Measurements from ENCODE around the gene ALK. TPM values are rescaled to one million over a fixed set of nuclear protein-coding genes. Genes with fewer than 3 reads are reported as not detected.
A peak's percentile ranks its signal among the peaks of the same experiment; 100 is the strongest.

The ALK gene
- total RNA-seq, 1 donor from 2014 or later = not detected

DNA sequence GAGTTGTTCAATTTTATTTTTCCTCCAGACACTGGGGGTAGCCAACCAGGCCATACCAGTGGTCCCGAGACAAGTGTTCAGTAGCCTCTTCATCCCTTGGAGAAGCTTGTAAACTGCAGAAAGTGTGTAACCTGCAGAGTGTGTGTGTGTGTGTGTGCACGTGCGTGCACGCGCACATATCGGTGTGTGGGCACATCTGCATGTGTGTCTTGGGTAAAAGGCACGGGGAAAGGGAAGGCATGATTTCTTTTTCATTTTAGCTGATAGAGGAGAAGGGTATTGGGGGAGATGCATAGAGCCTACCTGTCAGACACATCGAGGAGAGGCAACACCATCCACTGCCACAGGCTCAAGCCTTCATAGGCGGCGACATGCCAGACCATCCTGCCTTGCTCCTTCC is 624.8 kb downstream of the ALK start:
- Mint-ChIP-seq H3K9me3 (ENCODE audit: low read depth) (no peaks in the 10 kb centered on the region), H3K36me3 (ENCODE audit: insufficient read depth) (no peaks in the 10 kb centered on the region), H3K27me3 (peaks cover 29% of the 10 kb centered on the region), H3K4me1 (ENCODE audit: low read depth) (no peaks in the 10 kb centered on the region), H3K4me3 (ENCODE audit: low read depth) (no peak overlapping the region), H3K27ac (no peak overlapping the region)
- DNase-seq (ENCODE audit: low spot score, unreplicated experiment) = no peak
- TF ChIP-seq, protein P1, sequence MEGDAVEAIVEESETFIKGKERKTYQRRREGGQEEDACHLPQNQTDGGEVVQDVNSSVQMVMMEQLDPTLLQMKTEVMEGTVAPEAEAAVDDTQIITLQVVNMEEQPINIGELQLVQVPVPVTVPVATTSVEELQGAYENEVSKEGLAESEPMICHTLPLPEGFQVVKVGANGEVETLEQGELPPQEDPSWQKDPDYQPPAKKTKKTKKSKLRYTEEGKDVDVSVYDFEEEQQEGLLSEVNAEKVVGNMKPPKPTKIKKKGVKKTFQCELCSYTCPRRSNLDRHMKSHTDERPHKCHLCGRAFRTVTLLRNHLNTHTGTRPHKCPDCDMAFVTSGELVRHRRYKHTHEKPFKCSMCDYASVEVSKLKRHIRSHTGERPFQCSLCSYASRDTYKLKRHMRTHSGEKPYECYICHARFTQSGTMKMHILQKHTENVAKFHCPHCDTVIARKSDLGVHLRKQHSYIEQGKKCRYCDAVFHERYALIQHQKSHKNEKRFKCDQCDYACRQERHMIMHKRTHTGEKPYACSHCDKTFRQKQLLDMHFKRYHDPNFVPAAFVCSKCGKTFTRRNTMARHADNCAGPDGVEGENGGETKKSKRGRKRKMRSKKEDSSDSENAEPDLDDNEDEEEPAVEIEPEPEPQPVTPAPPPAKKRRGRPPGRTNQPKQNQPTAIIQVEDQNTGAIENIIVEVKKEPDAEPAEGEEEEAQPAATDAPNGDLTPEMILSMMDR (IDR thresholded peaks at IDR 0.05; ENCODE audit: unreplicated experiment) = no peak

DNA sequence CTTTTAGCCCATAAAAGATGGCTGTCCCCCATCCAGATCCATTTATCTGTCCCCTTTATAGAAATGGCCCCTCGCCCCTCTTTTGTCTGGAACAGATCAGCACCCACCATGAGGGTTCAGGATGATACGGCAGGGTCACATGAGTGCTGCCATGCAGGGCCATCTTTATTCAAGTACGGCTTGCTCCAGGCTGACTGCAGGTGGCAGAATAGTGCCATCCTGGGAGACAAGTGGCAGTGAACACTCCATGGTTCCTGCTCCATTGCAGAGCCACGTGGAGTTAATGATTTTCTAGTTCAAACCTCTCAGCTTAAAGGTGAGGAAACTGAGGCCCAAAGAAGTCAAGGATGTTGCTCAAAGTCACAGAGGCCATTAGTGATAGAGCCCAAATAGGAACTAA is 625.5 kb downstream of the ALK start:
- H3K36me3 Mint-ChIP-seq (ENCODE audit: insufficient read depth) = no peaks in the 10 kb centered on the region
- H3K27ac Mint-ChIP-seq = no peak overlapping the region
- no peaks in the 10 kb centered on the region for H3K4me1 Mint-ChIP-seq (ENCODE audit: low read depth)
- DNase-seq (ENCODE audit: low spot score, unreplicated experiment) = no peak
- H3K9me3 Mint-ChIP-seq (ENCODE audit: low read depth) = no peaks in the 10 kb centered on the region
- peaks cover 25% of the 10 kb centered on the region for H3K27me3 Mint-ChIP-seq
- no peak overlapping the region for H3K4me3 Mint-ChIP-seq (ENCODE audit: low read depth)
- TF ChIP-seq, protein P1 (IDR thresholded peaks at IDR 0.05; ENCODE audit: unreplicated experiment) = peak; percentile 16

DNA sequence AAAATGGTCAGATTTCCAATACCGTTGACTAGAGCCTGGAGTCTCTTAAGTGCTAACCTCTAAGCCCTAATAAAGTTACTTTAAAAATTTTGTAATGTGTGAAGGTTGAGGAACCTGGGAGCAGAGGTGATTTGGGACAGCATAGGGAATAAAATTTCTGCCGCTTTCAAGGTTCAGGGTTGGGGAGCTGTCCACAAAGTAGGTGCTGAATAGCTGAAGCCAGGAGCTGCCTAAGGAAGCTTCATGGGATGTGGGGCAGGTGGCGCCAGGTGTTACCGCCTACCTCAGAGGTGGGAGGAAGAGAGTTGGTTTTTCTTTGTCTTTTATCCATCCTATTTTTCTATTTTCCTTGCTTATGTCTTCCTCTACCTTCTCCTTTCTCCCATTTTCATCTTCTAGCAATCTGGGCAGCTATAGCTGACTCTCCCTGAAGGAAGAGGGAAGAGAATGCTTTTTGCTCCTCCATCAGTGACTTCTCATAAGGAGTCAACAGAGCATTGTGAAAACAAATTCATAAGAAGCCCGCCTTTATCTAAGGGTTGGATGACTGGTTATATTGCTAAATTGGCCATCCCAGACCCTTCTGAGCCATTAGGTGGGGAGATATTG is 627.5 kb downstream of the ALK start:
- no peaks in the 10 kb centered on the region for H3K4me1 Mint-ChIP-seq (ENCODE audit: low read depth)
- H3K27me3 Mint-ChIP-seq = peaks cover 20% of the 10 kb centered on the region
- DNase-seq (ENCODE audit: low spot score, unreplicated experiment) = peak; percentile 71
- no peaks in the 10 kb centered on the region for H3K9me3 Mint-ChIP-seq (ENCODE audit: low read depth)
- H3K4me3 Mint-ChIP-seq (ENCODE audit: low read depth) = no peak overlapping the region
- H3K27ac Mint-ChIP-seq = no peak overlapping the region
- TF ChIP-seq, protein P1 (IDR thresholded peaks at IDR 0.05; ENCODE audit: unreplicated experiment) = no peak
- H3K36me3 Mint-ChIP-seq (ENCODE audit: insufficient read depth) = no peaks in the 10 kb centered on the region

DNA sequence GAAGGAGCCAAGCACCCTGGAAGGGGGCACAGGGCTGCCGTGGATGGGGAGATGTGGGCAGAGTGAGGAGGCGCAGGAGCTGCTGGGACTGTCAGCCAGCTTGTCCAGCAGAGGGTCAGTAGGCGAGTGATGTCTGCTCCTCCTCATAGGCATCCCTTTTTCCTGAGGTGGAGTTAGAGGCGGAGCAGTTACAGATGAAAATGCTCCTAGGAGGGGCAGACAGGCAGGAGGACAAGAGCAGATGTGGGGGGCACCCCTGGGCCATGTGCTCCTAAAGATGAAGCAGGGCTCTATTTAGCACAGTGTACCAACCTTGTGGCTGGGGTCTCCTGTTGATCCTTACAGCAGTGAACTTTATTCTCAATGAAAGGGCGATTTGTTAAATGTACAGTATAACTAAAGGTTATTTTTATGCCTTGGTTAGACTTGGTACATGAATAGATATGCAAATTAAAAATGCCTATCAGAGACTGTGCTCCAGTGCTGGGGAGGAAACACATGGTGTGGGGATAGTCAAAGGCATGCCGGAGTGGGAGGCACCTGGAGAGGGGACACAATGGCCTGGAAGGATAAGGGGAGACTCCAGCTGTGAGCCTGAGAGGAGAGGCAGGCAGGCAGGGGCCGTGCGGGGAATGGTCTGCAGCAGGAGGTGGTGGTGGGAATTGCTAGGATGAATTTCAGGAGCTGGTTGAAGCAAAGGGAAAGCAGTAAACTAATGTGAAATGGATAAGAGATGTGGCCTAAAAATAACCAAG is 630.9 kb downstream of the ALK start:
- peaks cover 7% of the 10 kb centered on the region for H3K27me3 Mint-ChIP-seq
- no peak overlapping the region for H3K27ac Mint-ChIP-seq
- no peak for DNase-seq (ENCODE audit: low spot score, unreplicated experiment)
- H3K36me3 Mint-ChIP-seq (ENCODE audit: insufficient read depth) = no peaks in the 10 kb centered on the region
- TF ChIP-seq, protein P1 (IDR thresholded peaks at IDR 0.05; ENCODE audit: unreplicated experiment) = no peak
- no peaks in the 10 kb centered on the region for H3K9me3 Mint-ChIP-seq (ENCODE audit: low read depth)
- H3K4me3 Mint-ChIP-seq (ENCODE audit: low read depth) = no peak overlapping the region
- H3K4me1 Mint-ChIP-seq (ENCODE audit: low read depth) = no peaks in the 10 kb centered on the region

DNA sequence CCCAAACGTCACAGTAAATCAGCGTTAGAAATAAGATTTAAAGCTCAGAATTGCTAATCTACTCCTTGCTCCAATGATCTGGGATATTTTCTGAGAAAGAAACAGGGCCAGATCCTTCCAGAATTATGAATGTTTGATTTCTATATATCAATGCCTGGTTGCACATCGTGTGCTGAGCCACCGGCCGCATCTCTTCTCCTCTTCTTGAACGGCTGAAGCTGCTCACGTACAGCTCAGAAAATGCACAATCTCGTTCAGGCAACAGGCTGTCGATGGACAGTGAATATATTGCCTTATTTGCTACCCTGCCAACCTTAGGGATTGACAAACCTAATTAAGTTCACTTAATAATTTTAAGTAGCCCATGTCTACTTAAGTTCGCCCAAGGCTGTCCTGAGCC is 636.7 kb downstream of the ALK start:
- H3K4me1 Mint-ChIP-seq (ENCODE audit: low read depth) = no peaks in the 10 kb centered on the region
- no peaks in the 10 kb centered on the region for H3K9me3 Mint-ChIP-seq (ENCODE audit: low read depth)
- no peaks in the 10 kb centered on the region for H3K36me3 Mint-ChIP-seq (ENCODE audit: insufficient read depth)
- peaks cover 10% of the 10 kb centered on the region for H3K27me3 Mint-ChIP-seq
- H3K27ac Mint-ChIP-seq = no peak overlapping the region
- DNase-seq (ENCODE audit: low spot score, unreplicated experiment) = no peak
- no peak overlapping the region for H3K4me3 Mint-ChIP-seq (ENCODE audit: low read depth)
- TF ChIP-seq, protein P1 (IDR thresholded peaks at IDR 0.05; ENCODE audit: unreplicated experiment) = no peak
